NCI-H187 (cell line): ENCODE results near the gene MYMX.
"Not testable (repeated sequence)": the region's sequence is repeated elsewhere in the genome, so short reads cannot be mapped to it uniquely, and the experiment has no call there.

ENCODE experiments used
- DNase-seq, 2 experiments: peaks; one replicate each; lab custom pipeline; 2025; lab: John Stamatoyannopoulos, UW

The MYMX gene

GRCh38 chr6:44186635-44187025, 30.1 kb upstream of the MYMX start:
- no peak for DNase-seq

GRCh38 chr6:44188819-44189218, 27.9 kb upstream of the MYMX start:
- no peak for DNase-seq

GRCh38 chr6:44189257-44189656, 27.5 kb upstream of the MYMX start:
- DNase-seq: no peak

GRCh38 chr6:44190715-44191114, 26.0 kb upstream of the MYMX start:
- DNase-seq: no peak

GRCh38 chr6:44192428-44193041, 24.2 kb upstream of the MYMX start:
- no peak for DNase-seq

- DNase-seq: no peak
These were observed 23.3 kb upstream of the MYMX start for GRCh38 chr6:44193307-44193910.

- DNase-seq: no peak
These were observed 22.4 kb upstream of the MYMX start for GRCh38 chr6:44194326-44194725.

- DNase-seq: not testable (repeated sequence)
These were observed 20.4 kb upstream of the MYMX start for GRCh38 chr6:44196351-44196750.

GRCh38 chr6:44198684-44199083, 18.0 kb upstream of the MYMX start:
- DNase-seq: no peak

- DNase-seq: no peak
These were observed 16.8 kb upstream of the MYMX start for GRCh38 chr6:44199883-44200282.

GRCh38 chr6:44201200-44201599, 15.5 kb upstream of the MYMX start:
- DNase-seq: no peak

GRCh38 chr6:44201638-44202303, 15.0 kb upstream of the MYMX start:
- DNase-seq: no peak

- DNase-seq: no peak
These were observed 14.3 kb upstream of the MYMX start for GRCh38 chr6:44202332-44202971.

- DNase-seq: no peak
These were observed 13.6 kb upstream of the MYMX start for GRCh38 chr6:44202972-44203750.

- DNase-seq: no peak
These were observed 12.8 kb upstream of the MYMX start for GRCh38 chr6:44203955-44204354.

GRCh38 chr6:44207966-44208365, 8.8 kb upstream of the MYMX start:
- DNase-seq: no peak

- no peak for DNase-seq
These were observed 5.4 kb upstream of the MYMX start for GRCh38 chr6:44211284-44211683.

GRCh38 chr6:44214307-44214706, 2.4 kb upstream of the MYMX start:
- no peak for DNase-seq

- DNase-seq: no peak
These were observed 812 bp downstream of the MYMX start for GRCh38 chr6:44217332-44218143.

GRCh38 chr6:44219053-44219814, 2.5 kb downstream of the MYMX start:
- peak in 1 of 2 experiments; percentile 24 for DNase-seq
